ENCODE data around the gene IL6R.

The IL6R gene

DNA sequence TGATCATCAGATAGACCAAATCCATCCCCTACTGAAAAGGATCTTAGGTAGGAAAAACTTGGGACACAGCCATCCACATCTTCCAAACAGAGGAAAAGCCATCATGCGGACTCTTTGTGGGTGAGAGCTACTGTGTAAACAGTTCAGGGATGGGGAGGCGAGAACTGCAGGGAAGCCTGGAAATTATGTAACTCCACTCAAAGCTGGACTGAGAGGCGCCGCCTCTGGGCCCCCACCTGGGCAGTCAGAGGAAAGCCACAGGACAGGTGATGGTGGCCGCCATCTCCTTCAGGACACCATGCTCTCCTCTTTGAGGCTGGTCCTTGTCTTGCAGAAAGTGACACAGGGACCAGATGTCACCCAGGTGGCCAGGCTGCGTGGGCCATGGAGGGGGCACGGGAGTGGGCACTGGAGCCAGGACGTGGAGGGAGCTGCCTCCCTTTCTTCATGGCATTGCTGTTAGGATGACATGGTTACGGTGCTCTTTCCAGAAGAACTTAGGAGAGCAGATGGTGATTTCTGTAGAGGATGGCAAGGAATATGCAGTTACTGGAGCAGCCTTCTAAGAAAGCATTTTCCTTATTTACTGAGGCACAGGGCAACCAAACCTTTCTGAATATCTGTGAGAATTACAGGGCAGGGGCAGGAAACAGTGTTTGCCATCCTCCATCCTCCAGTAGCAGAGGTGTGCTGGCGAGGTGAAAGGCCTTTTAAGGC, 64.9 kb downstream of the IL6R start:
- no peak for DNase-seq (ENCODE audit: low spot score)
- TF ChIP-seq, protein P1, sequence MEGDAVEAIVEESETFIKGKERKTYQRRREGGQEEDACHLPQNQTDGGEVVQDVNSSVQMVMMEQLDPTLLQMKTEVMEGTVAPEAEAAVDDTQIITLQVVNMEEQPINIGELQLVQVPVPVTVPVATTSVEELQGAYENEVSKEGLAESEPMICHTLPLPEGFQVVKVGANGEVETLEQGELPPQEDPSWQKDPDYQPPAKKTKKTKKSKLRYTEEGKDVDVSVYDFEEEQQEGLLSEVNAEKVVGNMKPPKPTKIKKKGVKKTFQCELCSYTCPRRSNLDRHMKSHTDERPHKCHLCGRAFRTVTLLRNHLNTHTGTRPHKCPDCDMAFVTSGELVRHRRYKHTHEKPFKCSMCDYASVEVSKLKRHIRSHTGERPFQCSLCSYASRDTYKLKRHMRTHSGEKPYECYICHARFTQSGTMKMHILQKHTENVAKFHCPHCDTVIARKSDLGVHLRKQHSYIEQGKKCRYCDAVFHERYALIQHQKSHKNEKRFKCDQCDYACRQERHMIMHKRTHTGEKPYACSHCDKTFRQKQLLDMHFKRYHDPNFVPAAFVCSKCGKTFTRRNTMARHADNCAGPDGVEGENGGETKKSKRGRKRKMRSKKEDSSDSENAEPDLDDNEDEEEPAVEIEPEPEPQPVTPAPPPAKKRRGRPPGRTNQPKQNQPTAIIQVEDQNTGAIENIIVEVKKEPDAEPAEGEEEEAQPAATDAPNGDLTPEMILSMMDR (IDR thresholded peaks at IDR 0.05; ENCODE audit: borderline replicate concordance, control extremely low read depth, extremely low read depth, insufficient read depth, missing control alignments), result no peak
- in situ Hi-C loops (cut with MboI; ENCODE audit: low sequenced_read_pairs, unreplicated experiment), result no loop called here

DNA sequence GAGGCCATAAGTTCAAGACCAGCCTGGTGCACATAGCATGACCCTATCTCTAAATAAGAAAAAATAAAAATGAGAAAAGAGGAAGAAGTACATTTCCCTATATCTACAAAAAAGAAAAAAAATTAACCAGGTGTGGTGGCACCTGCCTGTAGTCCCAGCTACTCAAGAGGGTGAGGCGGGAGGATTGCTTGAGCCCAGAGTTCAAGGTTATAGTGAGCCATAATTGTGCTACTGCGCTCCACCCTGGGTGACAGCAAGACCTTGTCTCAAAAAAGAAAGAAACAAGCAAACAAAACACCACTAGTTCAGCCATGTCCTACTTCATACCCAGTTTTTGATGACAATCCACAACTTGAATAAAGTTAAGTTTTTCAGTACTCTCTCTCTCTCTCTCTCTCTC, 66.2 kb downstream of the IL6R start:
- DNase-seq (ENCODE audit: low spot score), result no peak
- in situ Hi-C loops (cut with MboI; ENCODE audit: low sequenced_read_pairs, unreplicated experiment), result no loop called here
- TF ChIP-seq, protein P1 (IDR thresholded peaks at IDR 0.05; ENCODE audit: borderline replicate concordance, control extremely low read depth, extremely low read depth, insufficient read depth, missing control alignments), result no peak

DNA sequence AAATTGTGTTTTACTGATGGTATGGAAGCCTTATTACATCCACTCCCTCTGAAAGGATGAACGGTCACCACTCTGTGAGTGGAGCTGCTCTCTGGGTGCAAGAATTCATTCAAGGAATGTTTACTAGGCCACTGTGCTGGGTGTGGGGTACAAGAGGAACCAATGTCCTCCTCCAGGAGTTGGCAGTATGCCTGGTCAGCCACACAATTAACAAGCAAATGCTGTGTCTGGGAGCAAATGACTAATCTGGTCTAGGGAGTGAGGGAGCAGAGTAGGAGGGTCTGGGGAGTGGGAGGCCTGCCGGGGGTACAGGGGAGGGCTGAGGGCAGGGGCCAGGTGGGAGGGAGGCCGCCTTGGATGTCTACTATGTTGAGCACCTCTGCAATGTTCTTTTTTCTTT, 69.7 kb downstream of the IL6R start:
- TF ChIP-seq, protein P1 (IDR thresholded peaks at IDR 0.05; ENCODE audit: borderline replicate concordance, control extremely low read depth, extremely low read depth, insufficient read depth, missing control alignments), result no peak
- no peak for DNase-seq (ENCODE audit: low spot score)
- in situ Hi-C loops (cut with MboI; ENCODE audit: low sequenced_read_pairs, unreplicated experiment), result no loop called here

DNA sequence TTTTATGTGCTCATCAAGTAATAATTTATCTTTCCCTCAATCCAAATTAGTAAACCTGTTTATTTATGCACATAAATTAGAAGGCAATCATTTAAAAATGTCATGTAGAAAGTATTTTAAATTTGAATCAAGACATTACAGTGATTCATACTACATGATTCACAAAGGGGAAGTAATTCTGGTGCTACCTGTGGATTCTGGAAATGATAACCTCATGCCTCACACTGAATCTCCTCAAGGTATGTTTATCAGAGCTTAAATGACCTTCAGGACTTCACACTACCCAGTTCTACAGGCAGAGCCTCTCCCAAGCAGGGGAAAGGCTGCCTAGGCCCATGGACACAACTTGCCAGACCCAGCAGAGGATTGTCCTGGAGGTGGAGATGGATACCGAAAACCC, 71.6 kb downstream of the IL6R start:
- no peak for DNase-seq (ENCODE audit: low spot score)
- TF ChIP-seq, protein P1 (IDR thresholded peaks at IDR 0.05; ENCODE audit: borderline replicate concordance, control extremely low read depth, extremely low read depth, insufficient read depth, missing control alignments), result no peak
- in situ Hi-C loops (cut with MboI; ENCODE audit: low sequenced_read_pairs, unreplicated experiment), result no loop called here

DNA sequence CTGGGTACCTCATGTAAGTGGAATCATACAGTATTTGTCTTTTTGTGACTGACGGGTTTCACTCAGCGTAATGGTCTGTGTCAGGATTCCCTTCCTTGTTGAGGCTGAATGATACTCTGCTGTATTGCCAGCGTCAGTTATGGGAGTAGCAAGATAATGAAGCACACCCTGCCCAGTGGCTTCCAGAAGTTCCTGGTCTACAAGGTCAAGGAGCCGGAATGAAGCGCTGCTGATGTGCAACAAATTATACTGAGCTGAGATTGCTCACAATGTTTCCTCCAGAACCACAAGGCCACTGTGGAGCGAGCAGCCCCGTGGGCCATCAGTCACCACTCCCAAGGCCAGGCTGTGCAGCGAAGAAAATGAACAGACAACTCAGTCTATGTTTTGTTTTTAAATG, 72.9 kb downstream of the IL6R start:
- TF ChIP-seq, protein P1 (IDR thresholded peaks at IDR 0.05; ENCODE audit: borderline replicate concordance, control extremely low read depth, extremely low read depth, insufficient read depth, missing control alignments), result no peak
- no peak for DNase-seq (ENCODE audit: low spot score)
- in situ Hi-C loops (cut with MboI; ENCODE audit: low sequenced_read_pairs, unreplicated experiment), result no loop called here

DNA sequence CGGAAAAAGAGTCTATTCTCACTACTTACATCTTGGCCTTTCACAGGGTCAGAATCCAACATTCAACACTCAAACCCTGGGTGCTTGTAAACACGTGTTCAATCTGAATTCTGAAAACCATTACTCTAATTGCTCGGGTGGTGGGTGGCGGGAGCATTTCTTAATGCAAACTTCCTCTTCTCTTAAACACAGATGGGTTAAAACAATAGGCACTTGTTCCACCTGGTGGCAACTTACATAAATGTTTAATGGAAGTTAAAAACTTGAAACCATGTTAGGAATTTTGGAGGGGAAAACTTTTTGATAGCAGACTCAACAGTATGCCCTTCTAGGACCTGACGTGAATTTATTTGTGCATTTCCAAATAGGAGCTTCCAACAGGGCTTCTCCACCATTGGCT, 73.5 kb downstream of the IL6R start:
- TF ChIP-seq, protein P1 (IDR thresholded peaks at IDR 0.05; ENCODE audit: borderline replicate concordance, control extremely low read depth, extremely low read depth, insufficient read depth, missing control alignments), result peak; percentile 14
- in situ Hi-C loops (cut with MboI; ENCODE audit: low sequenced_read_pairs, unreplicated experiment), result no loop called here
- DNase-seq (ENCODE audit: low spot score), result peak; percentile 55
